Brain microvascular endothelial cell (primary cell): ENCODE results near the gene GEN1.

Experiments used
- DNase-seq: peaks from one replicate; pipeline ENCODE4 v3.0.0-alpha.2; 2020
- H3K27ac ChIP-seq: fragments of 250-450 bp; sonication (Bioruptor Pico); 2 replicates; pipeline ENCODE4 v1.5.1; 2020; ENCODE audit warnings: mild to moderate bottlenecking, moderate library complexity
- H3K27me3 ChIP-seq: fragments of 250-450 bp; sonication (Bioruptor Pico); replicated peaks from 2 replicates; pipeline ENCODE4 v1.5.1; 2020; ENCODE audit warnings: mild to moderate bottlenecking
- H3K36me3 ChIP-seq: fragments of 250-450 bp; sonication (Bioruptor Pico); replicated peaks from 2 replicates; pipeline ENCODE4 v1.5.1; 2020; ENCODE audit warnings: mild to moderate bottlenecking
- H3K4me3 ChIP-seq: 2 replicates; pipeline ENCODE4 v1.5.1; 2011; ENCODE audit warnings: low read depth, mild to moderate bottlenecking, control low read depth, low read length, moderate library complexity
- in situ Hi-C: cut with HindIII; loops from 2 replicates; pipeline ENCODE4 v1.10.0; 2017; ENCODE audit warnings: low sequenced_read_pairs, low pct_ligation_motif_present
- TF ChIP-seq, protein P1 (sequence below): IDR thresholded peaks from 2 replicates; pipeline ENCODE4 v1.5.1; 2011; ENCODE audit warnings: low read depth, mild to moderate bottlenecking, moderate library complexity, low read length, control low read depth, inconsistent platforms; ENCODE audit errors: missing control alignments

GEN1 gene

DNA sequence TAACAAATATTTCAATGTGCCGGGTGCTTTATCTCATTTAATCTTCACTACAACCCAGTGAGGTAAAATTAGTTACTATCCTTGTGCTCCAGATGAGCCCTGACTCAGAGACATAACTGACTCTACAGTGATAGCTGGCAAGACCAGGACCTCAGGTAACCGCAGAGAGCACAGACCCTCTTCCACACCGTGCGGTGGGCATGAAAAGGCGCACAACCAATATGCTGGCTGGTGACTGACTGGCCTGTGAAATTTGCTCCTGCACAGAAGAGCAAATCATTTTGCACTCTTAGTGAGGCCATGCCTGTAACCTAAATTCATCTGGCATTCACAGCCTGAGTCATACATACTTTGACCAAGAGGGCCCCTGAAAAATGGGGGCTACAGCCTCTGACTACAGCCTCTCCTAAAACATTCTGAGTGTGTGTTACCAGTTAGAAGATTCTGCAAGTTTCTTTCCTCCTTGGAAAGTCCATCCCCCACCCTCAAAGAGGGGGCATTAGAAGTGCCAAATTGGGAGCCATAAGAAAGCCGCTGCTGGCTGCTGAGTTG is 39.9 kb downstream of the GEN1 start:
- Histone ChIP-seq H3K4me3 (no peak overlapping the region), H3K36me3 (no peaks in the 10 kb centered on the region), H3K27me3 (no peaks in the 10 kb centered on the region), H3K27ac (no peak overlapping the region)
- TF ChIP-seq, protein P1, sequence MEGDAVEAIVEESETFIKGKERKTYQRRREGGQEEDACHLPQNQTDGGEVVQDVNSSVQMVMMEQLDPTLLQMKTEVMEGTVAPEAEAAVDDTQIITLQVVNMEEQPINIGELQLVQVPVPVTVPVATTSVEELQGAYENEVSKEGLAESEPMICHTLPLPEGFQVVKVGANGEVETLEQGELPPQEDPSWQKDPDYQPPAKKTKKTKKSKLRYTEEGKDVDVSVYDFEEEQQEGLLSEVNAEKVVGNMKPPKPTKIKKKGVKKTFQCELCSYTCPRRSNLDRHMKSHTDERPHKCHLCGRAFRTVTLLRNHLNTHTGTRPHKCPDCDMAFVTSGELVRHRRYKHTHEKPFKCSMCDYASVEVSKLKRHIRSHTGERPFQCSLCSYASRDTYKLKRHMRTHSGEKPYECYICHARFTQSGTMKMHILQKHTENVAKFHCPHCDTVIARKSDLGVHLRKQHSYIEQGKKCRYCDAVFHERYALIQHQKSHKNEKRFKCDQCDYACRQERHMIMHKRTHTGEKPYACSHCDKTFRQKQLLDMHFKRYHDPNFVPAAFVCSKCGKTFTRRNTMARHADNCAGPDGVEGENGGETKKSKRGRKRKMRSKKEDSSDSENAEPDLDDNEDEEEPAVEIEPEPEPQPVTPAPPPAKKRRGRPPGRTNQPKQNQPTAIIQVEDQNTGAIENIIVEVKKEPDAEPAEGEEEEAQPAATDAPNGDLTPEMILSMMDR: no peak
- in situ Hi-C loops: no loop called here
- DNase-seq: no peak

DNA sequence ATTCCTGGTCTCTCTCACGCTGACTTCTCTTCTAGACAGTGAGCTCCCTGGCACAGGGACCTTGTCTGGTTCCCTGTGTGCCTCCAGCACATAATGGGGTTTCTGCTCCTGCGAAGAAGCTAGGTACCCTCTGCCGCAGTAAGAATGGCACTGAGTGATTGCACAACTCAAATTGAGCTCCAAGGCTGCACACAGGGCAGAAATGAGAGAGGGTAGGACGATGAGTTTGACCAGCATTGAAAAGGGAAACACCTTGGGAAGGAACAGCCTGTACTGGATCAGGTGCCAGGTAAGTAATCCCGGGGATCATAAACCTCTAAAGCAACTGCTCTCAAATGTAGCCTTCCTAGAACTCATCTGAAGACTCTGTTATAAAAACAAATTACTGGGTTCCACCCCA is 41.4 kb downstream of the GEN1 start:
- Histone ChIP-seq H3K4me3 (no peak overlapping the region), H3K27ac (no peak overlapping the region), H3K27me3 (no peaks in the 10 kb centered on the region), H3K36me3 (no peaks in the 10 kb centered on the region)
- in situ Hi-C loops: no loop called here
- DNase-seq: no peak
- TF ChIP-seq, protein P1: no peak

DNA sequence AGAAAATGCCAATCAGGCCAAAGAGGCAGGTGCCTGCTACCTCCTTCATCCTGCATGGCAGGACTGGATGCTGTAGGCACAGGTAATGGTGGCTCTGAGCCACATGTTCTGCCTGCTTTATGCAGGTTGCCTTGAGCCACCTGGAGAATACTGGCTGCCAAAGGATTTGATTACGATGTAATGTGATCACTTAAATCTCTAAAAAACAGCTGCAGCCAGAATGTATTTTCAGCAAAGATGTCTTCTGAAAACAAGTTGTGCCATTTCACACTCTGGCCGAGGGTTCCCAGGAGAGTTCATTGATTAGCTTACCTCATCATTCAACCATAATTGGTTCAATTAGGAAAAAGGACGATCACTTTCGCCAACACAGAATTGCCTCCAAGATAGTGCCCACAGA is 44.4 kb downstream of the GEN1 start:
- no peak overlapping the region for H3K4me3 ChIP-seq
- H3K27me3 ChIP-seq: no peaks in the 10 kb centered on the region
- DNase-seq: no peak
- TF ChIP-seq, protein P1: no peak
- in situ Hi-C loops: no loop called here
- no peak overlapping the region for H3K27ac ChIP-seq
- no peaks in the 10 kb centered on the region for H3K36me3 ChIP-seq

DNA sequence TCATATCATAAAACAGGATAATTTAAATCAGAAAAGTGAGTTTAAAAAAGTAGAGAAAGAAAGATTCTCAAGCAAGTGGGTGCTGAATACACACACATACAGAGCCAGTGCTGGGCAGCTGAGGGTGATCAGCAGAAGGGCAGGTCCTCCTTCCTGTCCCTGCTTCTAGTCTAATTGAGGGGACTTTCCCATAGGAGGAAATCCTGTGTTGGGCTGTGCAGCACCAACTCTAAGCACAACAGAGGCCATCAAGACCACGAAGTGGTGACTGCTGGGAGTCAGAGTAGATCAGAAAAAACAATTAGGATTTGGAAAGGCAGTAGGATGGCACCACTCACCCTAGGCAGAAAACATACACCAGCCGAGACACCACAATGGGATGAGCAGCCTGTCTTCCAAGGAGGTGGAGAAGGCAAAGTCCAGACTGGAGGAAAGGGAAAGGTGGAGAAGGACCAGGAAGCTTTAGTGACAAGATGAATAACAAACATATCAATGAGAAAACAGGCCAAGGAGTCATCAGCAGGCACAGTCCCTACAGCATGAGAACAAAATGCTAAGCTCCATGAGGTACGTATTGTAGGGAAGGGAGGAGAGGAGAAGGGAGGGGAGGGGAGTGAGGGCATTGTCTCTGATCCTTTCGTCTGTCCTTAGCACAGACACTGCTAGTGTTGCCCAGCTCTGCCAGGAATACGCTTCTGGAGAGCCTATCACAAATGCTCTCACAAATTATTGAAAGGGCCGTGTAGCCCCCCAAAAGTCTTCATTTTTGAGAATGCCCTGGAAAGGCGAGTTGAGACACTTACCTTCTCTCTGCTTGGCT is 45.6 kb downstream of the GEN1 start:
- no peak for DNase-seq
- no peak overlapping the region for H3K27ac ChIP-seq
- no peaks in the 10 kb centered on the region for H3K27me3 ChIP-seq
- TF ChIP-seq, protein P1: no peak
- H3K36me3 ChIP-seq: no peaks in the 10 kb centered on the region
- H3K4me3 ChIP-seq: no peak overlapping the region
- in situ Hi-C loops: no loop called here

DNA sequence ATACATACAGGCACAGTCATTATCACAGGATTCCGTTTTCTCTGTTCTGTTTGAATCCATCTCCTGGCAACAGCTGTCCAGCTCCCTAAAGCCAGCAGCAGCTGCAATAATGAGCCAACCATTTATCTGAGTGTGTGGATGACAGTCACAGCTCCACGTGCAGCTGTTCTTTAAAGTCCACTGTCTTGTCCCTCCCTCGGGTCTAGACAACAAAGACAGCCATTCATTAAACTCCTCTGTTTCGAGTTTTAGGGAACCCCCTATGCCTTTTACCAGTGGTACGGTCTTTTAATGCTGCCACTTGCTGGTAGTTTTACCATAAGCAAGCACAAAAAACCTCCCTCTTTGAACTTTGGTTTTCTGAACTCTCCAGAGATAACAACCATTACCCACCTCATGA is 46.3 kb downstream of the GEN1 start:
- Histone ChIP-seq H3K27me3 (no peaks in the 10 kb centered on the region), H3K4me3 (no peak overlapping the region), H3K36me3 (no peaks in the 10 kb centered on the region), H3K27ac (no peak overlapping the region)
- DNase-seq: no peak
- TF ChIP-seq, protein P1: no peak
- in situ Hi-C loops: no loop called here
